GM12878 (cell line): ENCODE measurements around the gene LMAN2. TPM values are rescaled to one million over a fixed set of nuclear protein-coding genes. Genes with fewer than 3 reads are reported as not detected.

Source experiments
- ATAC-seq: fragments of 200-7000 bp; cut with Tn5 transposase; 3 replicates; pipeline ENCODE4 v1.9.1; 2020; ENCODE audit warnings: mild to moderate bottlenecking, moderate library complexity
- BruUV-seq: library from RNA; stranded (reverse); fragments of 400-500 nt; replicated peaks from 2 replicates; lab custom pipeline; 2021; lab: Mats Ljungman, UMichigan
- CTCF ChIA-PET: fragments of 300-600 bp; sonication (Branson Sonifier 250); formaldehyde crosslinking; extraction: SDS; loops from one replicate; lab custom pipeline; 2021; ENCODE audit warnings: inconsistent platforms; lab: Yijun Ruan, JAX
- POLR2A ChIA-PET: fragments of 350-600 bp; formaldehyde crosslinking; extraction: SDS; loops from one replicate; lab custom pipeline; 2021; ENCODE audit warnings: inconsistent platforms; lab: Charles Lee
- RAD21 ChIA-PET: fragments of 300-600 bp; sonication (Branson Sonifier 250); formaldehyde crosslinking; loops from one replicate; lab custom pipeline; 2023; ENCODE audit warnings: antibody characterized with exemption; ENCODE audit not compliant: unreplicated experiment; lab: Charles Lee
- SMC1A ChIA-PET: fragments of 300-600 bp; sonication (Branson Sonifier 250); formaldehyde crosslinking; loops from one replicate; lab custom pipeline; 2023; ENCODE audit not compliant: unreplicated experiment, uncharacterized antibody; lab: Charles Lee
- DNase-seq: peaks from one replicate; pipeline ENCODE4 v3.0.0-alpha.2; 2011; ENCODE audit warnings: low read depth, low spot score
- FAIRE-seq: peaks from 3 replicates; lab custom pipeline; 2011; peaks lifted over from hg19 to GRCh38; lab: Jason Lieb, UNC
- H2AFZ ChIP-seq: 2 replicates; pipeline ENCODE4 v1.6.0; 2011; ENCODE audit warnings: low read depth, low read length, control low read depth; ENCODE audit not compliant: control insufficient read depth
- H3K27ac ChIP-seq: 2 replicates; pipeline ENCODE4 v1.5.1; 2011; ENCODE audit warnings: control low read depth; ENCODE audit not compliant: control insufficient read depth, insufficient read depth
- H3K27me3 ChIP-seq, 2 experiments: replicated peaks in 1 of 2; 2 replicates each; pipeline versions ENCODE4 v1.6.0 to v1.6.1; 2011; ENCODE audit warnings: low read length in 1 of 2; ENCODE audit not compliant: control insufficient read depth in 2 of 2, insufficient read depth in 2 of 2
- H3K36me3 ChIP-seq, 2 experiments: 2 replicates each; pipeline ENCODE4 v1.5.1; 2011; ENCODE audit warnings: low read length in 1 of 2; ENCODE audit not compliant: control insufficient read depth in 2 of 2, insufficient read depth in 2 of 2
- H3K4me1 ChIP-seq: 2 replicates; pipeline ENCODE4 v1.6.1; 2011; ENCODE audit warnings: mild to moderate bottlenecking, low read length, moderate library complexity, mixed read lengths; ENCODE audit not compliant: control insufficient read depth, insufficient read depth
- H3K4me2 ChIP-seq: 2 replicates; pipeline ENCODE4 v1.6.0; 2011; ENCODE audit warnings: control low read depth; ENCODE audit not compliant: control insufficient read depth, insufficient read depth
- H3K4me3 ChIP-seq: fragments of 200-600 bp; sonication (generic); 2 replicates; pipeline ENCODE4 v1.5.1; 2016
- H3K79me2 ChIP-seq: 2 replicates; pipeline ENCODE4 v1.6.0; 2011; ENCODE audit warnings: low read length; ENCODE audit not compliant: control insufficient read depth, insufficient read depth
- H3K9ac ChIP-seq: 2 replicates; pipeline ENCODE4 v1.8.0; 2011; ENCODE audit warnings: low read length, control low read depth, mixed read lengths; ENCODE audit not compliant: control insufficient read depth, insufficient read depth
- H3K9me3 ChIP-seq: replicated peaks from 3 replicates; pipeline ENCODE4 v1.5.1; 2011; ENCODE audit warnings: mild to moderate bottlenecking, low read length; ENCODE audit not compliant: control insufficient read depth, insufficient read depth
- H4K20me1 ChIP-seq: 2 replicates; pipeline ENCODE4 v1.6.0; 2011; ENCODE audit not compliant: control insufficient read depth, insufficient read depth
- DPF2 ChIP-seq: fragments of 450-650 bp; IDR thresholded peaks from 2 replicates; pipeline ENCODE4 v1.6.1; 2017; ENCODE audit warnings: mild to moderate bottlenecking
- EP300 ChIP-seq, 2 experiments: fragments of 150-350 bp in 1 of 2; IDR thresholded peaks; 2 replicates each; pipeline ENCODE4 v1.6.1; 2011 to 2012; ENCODE audit warnings: low read depth in 2 of 2, low read length in 2 of 2, borderline replicate concordance in 1 of 2, improper control_type of control experiment in 1 of 2, inconsistent platforms in 1 of 2; ENCODE audit not compliant: control insufficient read depth in 1 of 2
- GATAD2B ChIP-seq: fragments of 450-650 bp; conservative IDR thresholded peaks from 2 replicates; pipeline ENCODE4 v1.6.1; 2017; ENCODE audit warnings: low read depth, mild to moderate bottlenecking, moderate library complexity
- KDM1A ChIP-seq: fragments of 200-600 bp; sonication (generic); IDR thresholded peaks from 2 replicates; pipeline ENCODE4 v1.6.1; 2016; ENCODE audit warnings: borderline replicate concordance
- MYB ChIP-seq: fragments of 150-350 bp; IDR thresholded peaks from 2 replicates; pipeline ENCODE4 v1.6.1; 2014; ENCODE audit warnings: mild to moderate bottlenecking, low read depth, low read length, borderline replicate concordance
- RAD51 ChIP-seq: fragments of 450-650 bp; IDR thresholded peaks from 2 replicates; pipeline ENCODE4 v1.6.1; 2016; ENCODE audit warnings: moderate library complexity, mild to moderate bottlenecking, inconsistent platforms
- SREBF2 ChIP-seq: IDR thresholded peaks from 2 replicates; pipeline ENCODE4 v1.6.1; 2012; ENCODE audit warnings: mild to moderate bottlenecking, low read length
- ZBTB11 ChIP-seq: fragments of 450-650 bp; formaldehyde crosslinking; IDR thresholded peaks from 2 replicates; pipeline ENCODE4 v1.5.0; 2022; ENCODE audit warnings: mild to moderate bottlenecking, missing genetic modification characterization
- ZBTB40 ChIP-seq: fragments of 450-650 bp; IDR thresholded peaks from 2 replicates; pipeline ENCODE4 v1.6.1; 2016; ENCODE audit warnings: mild to moderate bottlenecking, moderate library complexity, borderline replicate concordance
- ZZZ3 ChIP-seq: IDR thresholded peaks from 2 replicates; pipeline ENCODE4 v1.6.1; 2011; ENCODE audit warnings: low read depth; ENCODE audit not compliant: control insufficient read depth, insufficient read length
- WGBS: methylation state at CpG from one replicate; pipeline ENCODE4 v1.1.6; 2016; ENCODE audit warnings: low lambda C conversion rate; ENCODE audit not compliant: insufficient replicate concordance, insufficient coverage; ENCODE audit errors: missing lambda C conversion rate; 5-methylcytosine and 5-hydroxymethylcytosine counted together
- in situ Hi-C: fragments of 300-500 bp; cut with MboI; formaldehyde crosslinking; loops from 9 replicates; pipeline ENCODE4 v1.14.3; 2018; ENCODE audit warnings: mixed read lengths
- intact Hi-C: fragments of 100-400 bp; cut with micrococcal nuclease; formaldehyde crosslinking; loops from one replicate; pipeline ENCODE4 v1.14.2; 2022; ENCODE audit not compliant: unreplicated experiment
- polyA plus RNA-seq, 11 experiments: library from polyadenylated mRNA; depleted of rRNA in 4 of 11; unstranded in 6 of 11; stranded (reverse) in 5 of 11; fragments of >200 nt; fragmentation: Nextera tagmentation in 4 of 11; fragmentation: Illumina TruSeq in 1 of 11; extraction: Ambion mirVana in 4 of 11; extraction: Trizol in 1 of 11; gene quantifications; 1 replicate in 1 of 11; 2 replicates in 10 of 11; pipeline versions ENCODE4 v1.2.1 to v1.2.3, GENCODE V29; 2011 to 2016; ENCODE audit warnings: inconsistent platforms in 2 of 11, missing spikeins in 2 of 11, low read depth in 1 of 11
- total RNA-seq, 4 experiments: library from RNA; depleted of rRNA in 3 of 4; stranded (reverse); fragments of >200 nt in 3 of 4; fragmentation: Illumina TruSeq in 1 of 4; extraction: Trizol in 1 of 4; gene quantifications; 2 replicates each; pipeline versions ENCODE4 v1.2.1 to v1.2.3, GENCODE V29; 2013 to 2021

LMAN2 gene
- total and polyA plus RNA-seq, 10 of the 15 experiments (the other 5 are each of a cell fraction or from before 2014, with no cell fraction given): 2.4 to 264 (median 147) TPM

DNA sequence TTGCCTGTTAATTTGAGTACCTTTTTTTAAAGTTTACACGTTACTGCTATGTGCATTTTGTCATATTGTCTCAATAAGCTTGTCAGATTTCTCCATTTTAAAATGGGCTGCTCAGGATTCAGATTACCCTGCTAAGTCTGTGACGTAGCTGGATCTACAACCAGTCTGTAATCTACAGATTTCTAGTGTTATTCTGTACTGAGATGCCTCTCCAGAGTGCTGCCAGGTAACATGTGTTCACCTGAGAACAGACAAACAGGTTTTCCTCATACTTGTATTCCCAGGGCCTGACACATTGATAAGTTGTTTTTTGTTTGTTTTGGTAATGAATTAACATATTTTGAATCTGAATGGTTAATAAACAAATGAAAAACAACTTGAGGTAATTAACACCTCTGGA, 63.3 kb downstream of the LMAN2 start:
- RAD21 ChIA-PET: no interaction called here

More for the DNA sequence above, 63.3 kb downstream of the LMAN2 start:
- no peak overlapping the region for H2AFZ ChIP-seq
- no peak overlapping the region for H3K9ac ChIP-seq
- peaks cover 15% of the 10 kb centered on the region for H3K4me1 ChIP-seq
- ChIA-PET POLR2A (no interaction called here), SMC1A (interaction anchor here (0.6 kb wide), 1 partner anchor 220 kb away, joined by 3 read pairs; no protein-coding TSS in a partner anchor), CTCF (no interaction called here)
- no peaks in the 10 kb centered on the region for H4K20me1 ChIP-seq
- WGBS: 93% methylated on average over 2 of the region's 2 CpGs
- no peaks in the 10 kb centered on the region for H3K9me3 ChIP-seq
- no peak for DNase-seq
- H3K27me3 ChIP-seq: no peaks in the 10 kb centered on the region
- in situ Hi-C loops (no loop called here), intact Hi-C loops (no loop called here)
- BruUV-seq: no TSS peak
- no peak overlapping the region for H3K27ac ChIP-seq
- no peak overlapping the region for H3K4me2 ChIP-seq
- H3K79me2 ChIP-seq: no peaks in the 10 kb centered on the region
- H3K4me3 ChIP-seq: no peak overlapping the region
- H3K36me3 ChIP-seq: peaks cover 8 to 36% of the 10 kb centered on the region in 2 experiments
- no peak for TF ChIP-seq ZBTB40
- TF ChIP-seq RAD51: no peak
- TF ChIP-seq EP300 (IDR thresholded peaks at IDR 0.05; ENCODE audit: borderline replicate concordance in 1 of 2, control insufficient read depth in 1 of 2, low read depth in 2 of 2, low read length in 2 of 2): no peak
- no peak for TF ChIP-seq ZZZ3
- TF ChIP-seq ZBTB11 (CRISPR knock-in tag): no peak
- TF ChIP-seq GATAD2B: no peak
- no peak for TF ChIP-seq MYB
- no peak for TF ChIP-seq DPF2
- TF ChIP-seq KDM1A: no peak
- no peak for TF ChIP-seq SREBF2
- FAIRE-seq: no peak
- no peak for ATAC-seq
